B cell (primary cell): Measurements from ENCODE around the gene CEMIP.

Experiments used
- EZH2 ChIP-seq: IDR thresholded peaks from 2 replicates; pipeline ENCODE4 v1.6.1; 2012; ENCODE audit warnings: borderline replicate concordance, low read depth, mild to moderate bottlenecking, moderate library complexity, low read length; ENCODE audit not compliant: insufficient read depth, poor library complexity, severe bottlenecking
- TF ChIP-seq, protein P1 (sequence below): fragments of 200-600 bp; IDR thresholded peaks from one replicate; pipeline ENCODE4 v1.8.0; 2022; ENCODE audit warnings: antibody characterized with exemption, mild to moderate bottlenecking

DNA sequence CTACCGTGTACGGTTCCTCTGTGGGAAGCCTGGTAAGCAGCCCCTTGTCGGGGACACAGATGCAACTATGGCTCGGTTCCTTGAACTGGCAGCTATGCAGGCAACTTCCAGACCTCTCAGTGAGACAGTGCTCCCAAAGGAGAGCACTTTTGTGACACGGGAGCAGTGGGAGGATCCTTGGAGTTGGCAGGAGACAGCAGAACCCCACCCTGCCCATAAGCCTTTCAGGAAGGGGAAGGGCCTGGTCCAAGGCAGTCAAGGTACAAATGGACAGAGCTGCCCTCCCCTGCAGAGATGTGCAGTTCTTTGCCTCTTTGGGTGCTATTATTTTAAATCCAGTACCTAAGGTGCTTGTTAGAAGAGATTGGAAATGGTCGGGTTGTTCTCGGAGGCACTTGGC, 115.9 kb downstream of the CEMIP start:
- TF ChIP-seq, protein P1, sequence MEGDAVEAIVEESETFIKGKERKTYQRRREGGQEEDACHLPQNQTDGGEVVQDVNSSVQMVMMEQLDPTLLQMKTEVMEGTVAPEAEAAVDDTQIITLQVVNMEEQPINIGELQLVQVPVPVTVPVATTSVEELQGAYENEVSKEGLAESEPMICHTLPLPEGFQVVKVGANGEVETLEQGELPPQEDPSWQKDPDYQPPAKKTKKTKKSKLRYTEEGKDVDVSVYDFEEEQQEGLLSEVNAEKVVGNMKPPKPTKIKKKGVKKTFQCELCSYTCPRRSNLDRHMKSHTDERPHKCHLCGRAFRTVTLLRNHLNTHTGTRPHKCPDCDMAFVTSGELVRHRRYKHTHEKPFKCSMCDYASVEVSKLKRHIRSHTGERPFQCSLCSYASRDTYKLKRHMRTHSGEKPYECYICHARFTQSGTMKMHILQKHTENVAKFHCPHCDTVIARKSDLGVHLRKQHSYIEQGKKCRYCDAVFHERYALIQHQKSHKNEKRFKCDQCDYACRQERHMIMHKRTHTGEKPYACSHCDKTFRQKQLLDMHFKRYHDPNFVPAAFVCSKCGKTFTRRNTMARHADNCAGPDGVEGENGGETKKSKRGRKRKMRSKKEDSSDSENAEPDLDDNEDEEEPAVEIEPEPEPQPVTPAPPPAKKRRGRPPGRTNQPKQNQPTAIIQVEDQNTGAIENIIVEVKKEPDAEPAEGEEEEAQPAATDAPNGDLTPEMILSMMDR: no peak
- no peak for TF ChIP-seq EZH2
